Liver (tissue), 9 donors: ENCODE data around the gene SIX3. TPM values are rescaled to one million over a fixed set of nuclear protein-coding genes. Genes with fewer than 3 reads are reported as not detected.

ENCODE experiments used
- DNase-seq: peaks from one replicate; pipeline ENCODE4 v3.0.0-alpha.2; 2017; ENCODE audit warnings: low spot score
- H3K27ac ChIP-seq, 2 donors: one replicate each; pipeline ENCODE4 v1.7.0; 2013; ENCODE audit warnings: inconsistent platforms in 2 of 2, low read length in 2 of 2, control low read depth in 1 of 2, low read depth in 1 of 2, mild to moderate bottlenecking in 1 of 2
- H3K27me3 ChIP-seq, 4 donors: one replicate each; pipeline versions ENCODE4 v1.6.1 to v1.7.0; 2013; ENCODE audit warnings: low read length in 3 of 4, inconsistent platforms in 1 of 4, mild to moderate bottlenecking in 1 of 4, moderate library complexity in 1 of 4; ENCODE audit not compliant: control insufficient read depth in 4 of 4, insufficient read depth in 4 of 4
- H3K36me3 ChIP-seq, 4 donors: one replicate each; pipeline versions ENCODE4 v1.6.1 to v1.7.0; 2013; ENCODE audit warnings: low read length in 3 of 4, mild to moderate bottlenecking in 3 of 4, low read depth in 1 of 4, moderate library complexity in 1 of 4; ENCODE audit not compliant: control insufficient read depth in 4 of 4, insufficient read depth in 3 of 4
- H3K4me1 ChIP-seq, 4 donors: one replicate each; pipeline versions ENCODE4 v1.6.1 to v1.7.0; 2013; ENCODE audit warnings: low read length in 3 of 4, mild to moderate bottlenecking in 3 of 4, moderate library complexity in 1 of 4; ENCODE audit not compliant: control insufficient read depth in 4 of 4, insufficient read depth in 4 of 4
- H3K4me3 ChIP-seq, 3 donors: one replicate each; pipeline versions ENCODE4 v1.6.1 to v1.7.0; 2013; ENCODE audit warnings: low read length in 3 of 3, control low read depth in 1 of 3, low read depth in 1 of 3, mild to moderate bottlenecking in 1 of 3
- H3K9ac ChIP-seq, 2 donors: one replicate each; pipeline ENCODE4 v1.7.0; 2013; ENCODE audit warnings: low read length in 2 of 2, mild to moderate bottlenecking in 2 of 2, moderate library complexity in 2 of 2, control low read depth in 1 of 2, low read depth in 1 of 2
- H3K9me3 ChIP-seq, 4 donors: one replicate each; pipeline versions ENCODE4 v1.6.1 to v1.7.0; 2013; ENCODE audit warnings: low read length in 3 of 4; ENCODE audit not compliant: control insufficient read depth in 4 of 4
- EGR1 ChIP-seq, 2 donors: IDR thresholded peaks; 2 replicates each; pipeline ENCODE4 v1.6.1; 2016 to 2018; ENCODE audit warnings: antibody characterized with exemption in 2 of 2, low read depth in 2 of 2
- FOXA1 ChIP-seq: IDR thresholded peaks from 2 replicates; pipeline ENCODE4 v1.6.1; 2016; ENCODE audit warnings: antibody characterized with exemption
- FOXA2 ChIP-seq: IDR thresholded peaks from 2 replicates; pipeline ENCODE4 v1.6.1; 2016; ENCODE audit warnings: antibody characterized with exemption
- GABPA ChIP-seq, 2 donors: IDR thresholded peaks in 1 of 2; conservative IDR thresholded peaks in 1 of 2; 2 replicates each; pipeline ENCODE4 v1.6.1; 2016; ENCODE audit warnings: antibody characterized with exemption in 2 of 2, mild to moderate bottlenecking in 1 of 2, moderate library complexity in 1 of 2
- HNF4A ChIP-seq, 2 donors: conservative IDR thresholded peaks; 2 replicates each; pipeline ENCODE4 v1.6.1; 2016; ENCODE audit warnings: antibody characterized with exemption in 2 of 2, mild to moderate bottlenecking in 2 of 2
- HNF4G ChIP-seq: IDR thresholded peaks from 2 replicates; pipeline ENCODE4 v1.6.1; 2016; ENCODE audit warnings: antibody characterized with exemption
- JUND ChIP-seq, 2 donors: IDR thresholded peaks; 2 replicates each; pipeline ENCODE4 v1.6.1; 2016; ENCODE audit warnings: antibody characterized with exemption in 2 of 2
- MAX ChIP-seq: IDR thresholded peaks from 2 replicates; pipeline ENCODE4 v1.6.1; 2016; ENCODE audit warnings: antibody characterized with exemption
- NR2F2 ChIP-seq: IDR thresholded peaks from 2 replicates; pipeline ENCODE4 v1.6.1; 2016; ENCODE audit warnings: antibody characterized with exemption
- RAD21 ChIP-seq, 2 donors: IDR thresholded peaks; 2 replicates each; pipeline ENCODE4 v1.6.1; 2016; ENCODE audit warnings: antibody characterized with exemption in 2 of 2, mild to moderate bottlenecking in 2 of 2
- RXRA ChIP-seq, 2 donors: IDR thresholded peaks; 2 replicates each; pipeline ENCODE4 v1.6.1; 2017 to 2018; ENCODE audit warnings: antibody characterized with exemption in 2 of 2, mild to moderate bottlenecking in 1 of 2
- SP1 ChIP-seq: IDR thresholded peaks from 2 replicates; pipeline ENCODE4 v1.6.1; 2018; ENCODE audit warnings: antibody characterized with exemption, mild to moderate bottlenecking
- TAF1 ChIP-seq: conservative IDR thresholded peaks from 2 replicates; pipeline ENCODE4 v1.6.1; 2016; ENCODE audit warnings: antibody characterized with exemption, mild to moderate bottlenecking
- YY1 ChIP-seq: IDR thresholded peaks from 2 replicates; pipeline ENCODE4 v1.6.1; 2016; ENCODE audit warnings: antibody characterized with exemption, mild to moderate bottlenecking
- ZBTB33 ChIP-seq: IDR thresholded peaks from 2 replicates; pipeline ENCODE4 v1.6.1; 2016; ENCODE audit warnings: antibody characterized with exemption
- WGBS: extraction: QIAGEN DNeasy Blood & Tissue Kit; methylation state at CpG from one replicate; pipeline ENCODE4 v1.1.7; 2013; 5-methylcytosine and 5-hydroxymethylcytosine counted together
- polyA plus RNA-seq, 2 donors: library from polyadenylated mRNA; stranded (reverse) in 1 of 2; unstranded in 1 of 2; fragments of 200-250 nt in 1 of 2; fragments of >200 nt in 1 of 2; fragmentation: Nextera tagmentation in 1 of 2; extraction: Ambion mirVana in 1 of 2; gene quantifications; one replicate each; pipeline versions ENCODE4 v1.2.1 to v1.2.3, GENCODE V29; 2013 to 2015
- total RNA-seq, 2 donors: library from RNA; depleted of rRNA; stranded (reverse); fragments of >200 nt; gene quantifications; one replicate each; pipeline ENCODE4 v1.2.3, GENCODE V29; 2014
- TF ChIP-seq, protein P1 (sequence below): IDR thresholded peaks from 2 replicates; pipeline ENCODE4 v1.6.1; 2016; ENCODE audit warnings: antibody characterized with exemption
- TF ChIP-seq, protein P2 (sequence below): fragments of 150-350 bp; IDR thresholded peaks from 2 replicates; pipeline ENCODE4 v1.5.1; 2017; ENCODE audit warnings: improper control_type of control experiment, low read depth, low read length; ENCODE audit not compliant: missing input control
- TF ChIP-seq, protein P3 (sequence below): IDR thresholded peaks from 2 replicates; pipeline ENCODE4 v1.6.1; 2016; ENCODE audit warnings: antibody characterized with exemption, mild to moderate bottlenecking
- donor health status: healthy.
- donor health status: healthy.
- donor health status: healthy.
- donor health status: healthy.
- donor health status: healthy.

Gene SIX3
- total and polyA plus RNA-seq, 4 donors, result not detected

- Histone ChIP-seq H3K9ac (no peak overlapping the region), H3K9me3 (peaks cover 0 to 2% (median 0%) of the 10 kb centered on the region in 4 donors), H3K27ac (no peak overlapping the region), H3K4me1 (peaks cover 7 to 51% (median 17%) of the 10 kb centered on the region in 4 donors), H3K27me3 (peaks cover 9 to 24% (median 16%) of the 10 kb centered on the region in 4 donors), H3K36me3 (no peaks in the 10 kb centered on the region), H3K4me3 (no peak overlapping the region)
- TF ChIP-seq FOXA1 (no peak), GABPA (IDR thresholded peaks at IDR 0.05 in 1 of 2, conservative IDR thresholded peaks at IDR 0.05 in 1 of 2) (no peak)
- TF ChIP-seq, protein P1, sequence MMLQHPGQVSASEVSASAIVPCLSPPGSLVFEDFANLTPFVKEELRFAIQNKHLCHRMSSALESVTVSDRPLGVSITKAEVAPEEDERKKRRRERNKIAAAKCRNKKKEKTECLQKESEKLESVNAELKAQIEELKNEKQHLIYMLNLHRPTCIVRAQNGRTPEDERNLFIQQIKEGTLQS, result no peak
- DNase-seq, result no peak
- 51% methylated on average over 10 of the region's 10 CpGs for WGBS
These were observed 10.2 kb upstream of the SIX3 start for GRCh38 chr2:44931198-44931780.

DNA sequence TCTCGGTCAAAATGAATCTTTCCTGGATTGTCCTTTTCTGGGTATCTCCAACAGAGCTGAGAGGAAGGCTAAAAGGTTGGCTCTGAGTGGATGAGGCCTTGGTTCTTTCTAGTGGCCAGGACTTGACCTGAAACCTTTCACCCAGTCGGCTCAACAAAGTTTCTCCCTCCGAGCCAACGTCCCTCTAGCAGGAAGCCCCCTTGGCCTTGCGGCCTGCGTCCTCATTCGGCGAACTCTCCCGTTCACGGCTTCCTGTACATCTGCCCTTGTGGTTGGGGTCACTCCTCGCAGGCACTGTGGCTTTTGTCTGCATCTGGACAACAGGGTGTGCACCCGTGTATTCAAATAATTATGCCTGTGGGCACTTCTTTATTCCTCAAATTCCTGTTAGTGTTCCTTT lies 9.4 kb upstream of the SIX3 start:
- 25% methylated on average over 12 of the region's 12 CpGs for WGBS
- Histone ChIP-seq H3K4me1 (peaks cover 7 to 51% (median 17%) of the 10 kb centered on the region in 4 donors), H3K9ac (no peak overlapping the region), H3K27ac (no peak overlapping the region), H3K9me3 (peaks cover 0 to 2% (median 0%) of the 10 kb centered on the region in 4 donors), H3K36me3 (no peaks in the 10 kb centered on the region), H3K27me3 (peaks cover 10 to 26% (median 14%) of the 10 kb centered on the region in 4 donors), H3K4me3 (no peak overlapping the region)
- no peak for DNase-seq
- TF ChIP-seq MAX, result no peak
- no peak for TF ChIP-seq FOXA2
- TF ChIP-seq, protein P2, sequence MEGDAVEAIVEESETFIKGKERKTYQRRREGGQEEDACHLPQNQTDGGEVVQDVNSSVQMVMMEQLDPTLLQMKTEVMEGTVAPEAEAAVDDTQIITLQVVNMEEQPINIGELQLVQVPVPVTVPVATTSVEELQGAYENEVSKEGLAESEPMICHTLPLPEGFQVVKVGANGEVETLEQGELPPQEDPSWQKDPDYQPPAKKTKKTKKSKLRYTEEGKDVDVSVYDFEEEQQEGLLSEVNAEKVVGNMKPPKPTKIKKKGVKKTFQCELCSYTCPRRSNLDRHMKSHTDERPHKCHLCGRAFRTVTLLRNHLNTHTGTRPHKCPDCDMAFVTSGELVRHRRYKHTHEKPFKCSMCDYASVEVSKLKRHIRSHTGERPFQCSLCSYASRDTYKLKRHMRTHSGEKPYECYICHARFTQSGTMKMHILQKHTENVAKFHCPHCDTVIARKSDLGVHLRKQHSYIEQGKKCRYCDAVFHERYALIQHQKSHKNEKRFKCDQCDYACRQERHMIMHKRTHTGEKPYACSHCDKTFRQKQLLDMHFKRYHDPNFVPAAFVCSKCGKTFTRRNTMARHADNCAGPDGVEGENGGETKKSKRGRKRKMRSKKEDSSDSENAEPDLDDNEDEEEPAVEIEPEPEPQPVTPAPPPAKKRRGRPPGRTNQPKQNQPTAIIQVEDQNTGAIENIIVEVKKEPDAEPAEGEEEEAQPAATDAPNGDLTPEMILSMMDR, result no peak
- TF ChIP-seq, protein P3, sequence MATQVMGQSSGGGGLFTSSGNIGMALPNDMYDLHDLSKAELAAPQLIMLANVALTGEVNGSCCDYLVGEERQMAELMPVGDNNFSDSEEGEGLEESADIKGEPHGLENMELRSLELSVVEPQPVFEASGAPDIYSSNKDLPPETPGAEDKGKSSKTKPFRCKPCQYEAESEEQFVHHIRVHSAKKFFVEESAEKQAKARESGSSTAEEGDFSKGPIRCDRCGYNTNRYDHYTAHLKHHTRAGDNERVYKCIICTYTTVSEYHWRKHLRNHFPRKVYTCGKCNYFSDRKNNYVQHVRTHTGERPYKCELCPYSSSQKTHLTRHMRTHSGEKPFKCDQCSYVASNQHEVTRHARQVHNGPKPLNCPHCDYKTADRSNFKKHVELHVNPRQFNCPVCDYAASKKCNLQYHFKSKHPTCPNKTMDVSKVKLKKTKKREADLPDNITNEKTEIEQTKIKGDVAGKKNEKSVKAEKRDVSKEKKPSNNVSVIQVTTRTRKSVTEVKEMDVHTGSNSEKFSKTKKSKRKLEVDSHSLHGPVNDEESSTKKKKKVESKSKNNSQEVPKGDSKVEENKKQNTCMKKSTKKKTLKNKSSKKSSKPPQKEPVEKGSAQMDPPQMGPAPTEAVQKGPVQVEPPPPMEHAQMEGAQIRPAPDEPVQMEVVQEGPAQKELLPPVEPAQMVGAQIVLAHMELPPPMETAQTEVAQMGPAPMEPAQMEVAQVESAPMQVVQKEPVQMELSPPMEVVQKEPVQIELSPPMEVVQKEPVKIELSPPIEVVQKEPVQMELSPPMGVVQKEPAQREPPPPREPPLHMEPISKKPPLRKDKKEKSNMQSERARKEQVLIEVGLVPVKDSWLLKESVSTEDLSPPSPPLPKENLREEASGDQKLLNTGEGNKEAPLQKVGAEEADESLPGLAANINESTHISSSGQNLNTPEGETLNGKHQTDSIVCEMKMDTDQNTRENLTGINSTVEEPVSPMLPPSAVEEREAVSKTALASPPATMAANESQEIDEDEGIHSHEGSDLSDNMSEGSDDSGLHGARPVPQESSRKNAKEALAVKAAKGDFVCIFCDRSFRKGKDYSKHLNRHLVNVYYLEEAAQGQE, result no peak
- TF ChIP-seq, protein P1, result no peak
- no peak for TF ChIP-seq YY1
- no peak for TF ChIP-seq RAD21 (IDR thresholded peaks at IDR 0.05)
- TF ChIP-seq JUND (IDR thresholded peaks at IDR 0.05), result no peak
- TF ChIP-seq EGR1 (IDR thresholded peaks at IDR 0.05; ENCODE audit: low read depth in 2 of 2), result no peak
- TF ChIP-seq HNF4A (conservative IDR thresholded peaks at IDR 0.05), result no peak
- no peak for TF ChIP-seq TAF1
- no peak for TF ChIP-seq SP1
- no peak for TF ChIP-seq FOXA1
- no peak for TF ChIP-seq GABPA (IDR thresholded peaks at IDR 0.05 in 1 of 2, conservative IDR thresholded peaks at IDR 0.05 in 1 of 2)
- TF ChIP-seq ZBTB33, result no peak
- TF ChIP-seq HNF4G, result no peak
- TF ChIP-seq RXRA (IDR thresholded peaks at IDR 0.05), result no peak
- no peak for TF ChIP-seq NR2F2
